ENCODE results near the gene CHAT.

CHAT gene

GRCh38 chr10:49596493-49596809, 17.4 kb upstream of the CHAT start:
- in situ Hi-C loops (cut with MboI; ENCODE audit: low sequenced_read_pairs), result loop anchor here (25.0 kb wide), 1 partner anchor 641 kb away; no protein-coding TSS in a partner anchor

- in situ Hi-C loops (cut with MboI; ENCODE audit: low sequenced_read_pairs), result loop anchor here (25.0 kb wide), 1 partner anchor 640 kb away; no protein-coding TSS in a partner anchor
Observed at GRCh38 chr10:49596836-49597235, 17.0 kb upstream of the CHAT start.

GRCh38 chr10:49597426-49598163, 16.2 kb upstream of the CHAT start:
- in situ Hi-C loops (cut with MboI; ENCODE audit: low sequenced_read_pairs), result loop anchor here (25.0 kb wide), 1 partner anchor 640 kb away; no protein-coding TSS in a partner anchor

- in situ Hi-C loops (cut with MboI; ENCODE audit: low sequenced_read_pairs), result loop anchor here (25.0 kb wide), 1 partner anchor 639 kb away; no protein-coding TSS in a partner anchor
Observed at GRCh38 chr10:49598164-49598856, 15.5 kb upstream of the CHAT start.

- in situ Hi-C loops (cut with MboI; ENCODE audit: low sequenced_read_pairs), result loop anchor here (25.0 kb wide), 1 partner anchor 638 kb away; no protein-coding TSS in a partner anchor
Observed at GRCh38 chr10:49598986-49599385, 14.9 kb upstream of the CHAT start.

GRCh38 chr10:49599546-49599945, 14.3 kb upstream of the CHAT start:
- in situ Hi-C loops (cut with MboI; ENCODE audit: low sequenced_read_pairs), result loop anchor here (25.0 kb wide), 1 partner anchor 638 kb away; no protein-coding TSS in a partner anchor

- in situ Hi-C loops (cut with MboI; ENCODE audit: low sequenced_read_pairs), result no loop called here
Observed at GRCh38 chr10:49600046-49600445, 13.8 kb upstream of the CHAT start.

- in situ Hi-C loops (cut with MboI; ENCODE audit: low sequenced_read_pairs), result no loop called here
Observed at GRCh38 chr10:49600781-49601400, 12.9 kb upstream of the CHAT start.

GRCh38 chr10:49601857-49602256, 12.0 kb upstream of the CHAT start:
- in situ Hi-C loops (cut with MboI; ENCODE audit: low sequenced_read_pairs), result no loop called here

GRCh38 chr10:49602380-49603023, 11.3 kb upstream of the CHAT start:
- in situ Hi-C loops (cut with MboI; ENCODE audit: low sequenced_read_pairs), result no loop called here

- in situ Hi-C loops (cut with MboI; ENCODE audit: low sequenced_read_pairs), result no loop called here
Observed at GRCh38 chr10:49605216-49605938, 8.5 kb upstream of the CHAT start.

- in situ Hi-C loops (cut with MboI; ENCODE audit: low sequenced_read_pairs), result no loop called here
Observed at GRCh38 chr10:49605939-49606509, 7.8 kb upstream of the CHAT start.

GRCh38 chr10:49606981-49607535, 6.8 kb upstream of the CHAT start:
- in situ Hi-C loops (cut with MboI; ENCODE audit: low sequenced_read_pairs), result no loop called here

- in situ Hi-C loops (cut with MboI; ENCODE audit: low sequenced_read_pairs), result no loop called here
Observed at GRCh38 chr10:49608166-49609005, 5.5 kb upstream of the CHAT start.

GRCh38 chr10:49609006-49609282, 4.9 kb upstream of the CHAT start:
- in situ Hi-C loops (cut with MboI; ENCODE audit: low sequenced_read_pairs), result no loop called here

- in situ Hi-C loops (cut with MboI; ENCODE audit: low sequenced_read_pairs), result no loop called here
Observed at GRCh38 chr10:49609283-49610113, 4.3 kb upstream of the CHAT start.

- in situ Hi-C loops (cut with MboI; ENCODE audit: low sequenced_read_pairs), result no loop called here
Observed at GRCh38 chr10:49610114-49610457, 3.8 kb upstream of the CHAT start, which contains the start of gene SLC18A3. Gene SLC18A3 (plus strand): TSS chr10:49610310. CDS start chr10:49610741, 431 bp downstream.

- in situ Hi-C loops (cut with MboI; ENCODE audit: low sequenced_read_pairs), result no loop called here
Observed at GRCh38 chr10:49610458-49611165, 3.2 kb upstream of the CHAT start.
